RWPE1 (cell line): ENCODE results near the gene GLP1R.

Experiments used
- CTCF ChIA-PET: fragments of 350-600 bp; sonication (Branson Sonifier 250); formaldehyde crosslinking; extraction: SDS; loops from one replicate; lab custom pipeline; 2021; lab: Yijun Ruan, JAX
- POLR2A ChIA-PET: fragments of 400-600 bp; formaldehyde crosslinking; extraction: SDS; loops from one replicate; lab custom pipeline; 2020; ENCODE audit warnings: antibody characterized with exemption; ENCODE audit not compliant: low non-redundant PET; lab: Yijun Ruan, JAX
- DNase-seq: peaks from one replicate; pipeline ENCODE4 v3.0.0; 2012; ENCODE audit warnings: low spot score
- H3K27ac ChIP-seq: fragments of 450-650 bp; 2 replicates; pipeline ENCODE4 v1.5.1; 2017
- CTCF ChIP-seq: fragments of 450-650 bp; conservative IDR thresholded peaks from 2 replicates; pipeline ENCODE4 v1.5.1; 2017; ENCODE audit warnings: low read depth, mild to moderate bottlenecking

GLP1R gene

DNA sequence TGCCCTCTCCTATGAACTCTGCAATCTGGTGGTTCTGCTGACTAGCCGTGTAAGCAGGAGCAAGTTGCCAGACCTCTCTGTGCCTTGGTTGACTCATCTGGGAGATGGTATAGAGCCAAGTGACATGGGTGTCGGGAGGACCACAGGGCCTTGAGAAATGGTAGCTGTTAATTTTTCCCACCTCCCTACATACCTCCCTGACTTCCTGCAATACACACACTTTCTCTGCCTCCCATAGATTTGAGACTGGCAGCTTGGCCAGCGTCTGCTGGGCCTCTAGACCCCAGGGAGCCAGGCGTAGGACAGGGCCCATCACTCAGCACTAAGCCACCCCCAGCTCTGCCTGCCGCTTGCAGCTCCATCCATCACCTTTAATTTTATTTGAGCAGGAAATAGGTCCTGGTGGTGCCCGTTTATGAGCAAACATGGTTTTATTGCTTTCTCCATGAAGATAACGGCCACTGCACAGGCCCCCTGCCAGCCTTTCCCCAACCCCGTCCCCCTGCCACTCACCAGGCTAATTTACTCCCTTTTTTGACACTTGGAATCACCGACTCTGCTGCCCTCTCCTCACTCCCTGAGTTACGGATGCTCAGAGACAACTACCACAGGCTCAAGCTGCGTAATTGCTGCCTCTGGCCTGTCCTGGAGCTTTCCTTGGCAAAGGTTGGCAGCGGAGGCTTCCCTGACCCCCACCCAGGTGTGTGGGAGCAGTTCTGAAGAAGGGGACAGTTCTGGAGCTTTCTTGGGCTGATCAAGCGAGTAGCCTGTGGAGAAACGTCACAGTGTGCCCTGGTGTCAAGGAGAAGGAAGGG lies 11.1 kb downstream of the GLP1R start:
- no peak for TF ChIP-seq CTCF
- H3K27ac ChIP-seq, result no peak overlapping the region
- CTCF ChIA-PET, result no interaction called here
- POLR2A ChIA-PET, result no interaction called here
- no peak for DNase-seq

DNA sequence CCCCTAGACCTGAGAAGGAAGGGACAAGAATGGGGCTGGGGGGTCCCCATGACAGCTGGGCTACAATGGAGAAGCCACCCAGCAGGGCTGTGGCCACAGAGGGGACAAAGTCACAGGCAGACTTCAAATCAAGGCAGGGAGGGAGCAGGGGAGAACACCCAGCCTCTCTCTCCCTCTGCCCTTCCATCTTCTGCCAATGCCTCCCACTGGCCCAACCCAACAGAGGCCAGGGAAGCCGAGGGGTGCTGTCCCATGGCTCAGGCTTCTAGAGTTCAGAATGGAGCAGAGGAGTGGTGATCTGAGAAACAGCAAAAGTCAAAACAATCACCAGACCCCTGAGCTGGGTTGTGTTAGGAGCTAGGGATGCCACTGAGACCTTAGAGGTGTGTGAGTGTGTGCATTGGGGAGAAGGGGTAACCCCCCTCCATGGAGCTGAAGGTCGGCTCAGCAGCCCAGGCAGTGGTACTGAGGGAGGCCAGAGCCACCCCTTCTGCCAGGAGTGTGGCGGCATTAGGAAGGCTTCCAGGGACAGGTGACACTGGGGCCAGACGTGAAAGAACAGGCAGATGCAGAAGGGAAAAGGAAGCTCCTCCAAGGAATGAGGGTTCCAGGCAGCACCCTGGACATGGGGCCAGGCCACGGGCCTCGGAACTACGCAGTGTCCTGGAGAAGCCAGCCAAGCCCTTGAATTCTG lies 12.0 kb downstream of the GLP1R start:
- no peak for TF ChIP-seq CTCF
- ChIA-PET CTCF (no interaction called here), POLR2A (no interaction called here)
- DNase-seq, result no peak
- no peak overlapping the region for H3K27ac ChIP-seq

GRCh38 chr6:39061182-39061581 lies 12.6 kb downstream of the GLP1R start:
- DNase-seq, result no peak
- ChIA-PET POLR2A (no interaction called here), CTCF (no interaction called here)
- no peak overlapping the region for H3K27ac ChIP-seq
- no peak for TF ChIP-seq CTCF

DNA sequence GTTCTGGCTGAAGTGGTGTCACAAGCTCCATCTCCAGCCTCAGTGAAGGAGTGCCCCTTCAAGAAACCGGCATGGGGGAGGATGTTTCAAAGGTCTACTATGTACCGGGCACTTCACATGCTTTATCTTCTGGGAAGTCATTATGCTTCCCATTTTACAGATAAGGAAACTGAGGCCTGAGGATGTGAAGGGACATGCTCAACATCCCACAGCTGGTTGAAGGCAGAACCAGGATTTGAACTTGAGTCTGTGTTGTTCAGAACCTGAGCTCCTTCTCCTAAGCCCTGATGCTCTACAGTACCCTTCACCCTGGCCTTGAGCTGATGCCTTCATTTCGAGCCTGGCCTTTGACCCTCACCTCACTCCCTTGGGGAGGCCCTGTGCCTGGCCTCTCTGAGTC lies 13.0 kb downstream of the GLP1R start:
- POLR2A ChIA-PET, result no interaction called here
- TF ChIP-seq CTCF, result no peak
- CTCF ChIA-PET, result no interaction called here
- no peak overlapping the region for H3K27ac ChIP-seq
- no peak for DNase-seq

DNA sequence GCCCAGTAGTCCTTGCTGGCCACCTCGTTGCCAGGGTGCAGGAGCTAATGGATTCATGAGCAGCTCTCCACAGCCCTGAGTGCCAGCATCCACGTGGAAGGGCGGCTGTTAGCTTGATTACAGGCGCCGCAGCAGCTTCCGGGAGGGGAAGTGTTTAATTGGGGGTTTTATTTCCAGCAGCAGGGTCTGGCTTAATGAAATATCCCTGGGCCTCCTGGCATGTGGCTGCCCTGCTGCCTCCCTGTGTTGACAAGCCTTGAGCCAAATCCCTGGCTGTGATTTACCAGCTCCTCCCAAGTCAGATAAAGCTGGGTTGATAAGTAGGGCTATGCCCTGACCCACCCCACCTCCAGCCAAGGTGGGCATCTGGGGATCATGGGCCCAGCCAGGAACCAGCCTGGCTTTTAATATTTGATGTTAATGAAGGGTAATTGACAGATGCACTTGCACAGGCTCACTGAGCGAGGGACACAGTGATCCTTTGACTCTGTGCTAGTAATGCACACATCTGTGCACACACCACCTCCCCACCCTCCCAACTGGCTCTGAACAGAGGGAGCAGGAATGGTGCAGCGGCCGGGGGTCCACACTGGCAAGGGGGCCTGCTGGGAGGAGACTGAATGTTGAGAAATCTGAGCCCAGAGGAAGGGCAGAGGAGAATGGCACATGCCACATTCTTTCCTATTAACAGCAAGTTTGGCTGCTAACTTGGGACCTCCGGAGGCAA lies 13.6 kb downstream of the GLP1R start:
- no peak overlapping the region for H3K27ac ChIP-seq
- ChIA-PET POLR2A (no interaction called here), CTCF (no interaction called here)
- DNase-seq, result no peak
- no peak for TF ChIP-seq CTCF

DNA sequence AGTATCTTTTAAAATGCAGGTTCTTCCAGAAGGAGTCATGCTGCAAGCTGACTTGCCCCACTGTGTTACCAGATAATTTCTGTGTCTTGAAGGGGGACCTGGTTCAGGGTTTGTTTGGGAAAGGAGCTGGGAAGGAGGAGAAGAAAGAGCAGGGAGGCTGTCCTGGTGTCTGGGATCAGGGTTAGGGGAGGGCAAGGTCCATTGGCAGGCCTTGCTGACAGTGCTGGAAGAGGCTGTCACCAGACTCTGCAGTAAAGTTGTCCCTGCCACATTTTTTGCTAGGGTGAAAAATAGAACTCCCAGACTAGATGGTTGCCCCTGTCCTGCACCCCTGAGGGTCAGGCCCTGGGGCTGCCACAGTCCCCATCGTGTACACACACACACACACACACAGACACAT lies 14.9 kb downstream of the GLP1R start:
- CTCF ChIA-PET, result no interaction called here

More for the DNA sequence above, 14.9 kb downstream of the GLP1R start:
- no peak for DNase-seq
- no peak for TF ChIP-seq CTCF
- POLR2A ChIA-PET, result no interaction called here
- no peak overlapping the region for H3K27ac ChIP-seq
